Esophagus squamous epithelium (tissue), 4 donors: ENCODE data around the gene NFATC2.

Experiments
- POLR2A ChIP-seq, 4 donors: fragments of 450-650 bp; IDR thresholded peaks; one replicate each; pipeline ENCODE4 v1.6.1; 2017; ENCODE audit warnings: antibody characterized with exemption in 4 of 4, mild to moderate bottlenecking in 4 of 4, moderate library complexity in 3 of 4
- TF ChIP-seq, protein P1 (sequence below), 6 experiments: fragments of 450-650 bp in 4 of 6; fragments of 200-600 bp in 2 of 6; sonication (generic) in 2 of 6; IDR thresholded peaks; one replicate each; pipeline ENCODE4 v1.5.1; 2016 to 2019; ENCODE audit warnings: antibody characterized with exemption in 6 of 6, mild to moderate bottlenecking in 4 of 6, moderate library complexity in 4 of 6

DNA sequence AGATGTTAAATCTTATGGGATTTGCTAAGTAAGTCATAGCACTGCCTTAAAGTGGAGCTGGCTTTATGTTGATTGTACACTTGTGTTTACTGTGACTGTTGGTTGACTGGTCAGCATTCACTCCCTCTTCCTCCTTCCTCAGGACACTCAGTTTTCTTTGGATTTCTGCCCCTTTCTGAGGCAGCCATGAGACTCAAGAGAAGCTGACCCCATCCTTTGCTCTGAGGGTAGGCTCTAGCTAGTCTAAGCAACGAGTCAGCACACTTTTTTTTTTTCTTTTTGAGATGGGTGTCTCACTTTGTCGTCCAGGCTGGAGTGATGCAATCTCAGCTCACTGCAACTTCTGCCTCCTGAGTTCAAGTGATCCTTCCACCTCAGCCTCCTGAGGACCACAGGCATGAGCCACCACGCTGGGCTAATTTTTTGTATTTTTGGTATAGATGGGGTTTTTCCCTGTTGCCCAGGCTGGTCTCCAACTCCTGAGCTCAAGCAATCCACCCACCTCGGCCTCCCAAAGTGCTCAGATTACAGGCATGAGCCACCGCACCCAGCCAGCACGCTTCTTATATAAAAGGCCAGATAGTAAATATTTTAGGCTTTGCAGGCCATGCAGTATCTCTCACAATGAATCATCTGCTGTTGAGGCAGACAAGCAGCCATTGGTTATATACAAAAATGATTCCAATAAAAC, 191.4 kb downstream of the NFATC2 start:
- TF ChIP-seq, protein P1, sequence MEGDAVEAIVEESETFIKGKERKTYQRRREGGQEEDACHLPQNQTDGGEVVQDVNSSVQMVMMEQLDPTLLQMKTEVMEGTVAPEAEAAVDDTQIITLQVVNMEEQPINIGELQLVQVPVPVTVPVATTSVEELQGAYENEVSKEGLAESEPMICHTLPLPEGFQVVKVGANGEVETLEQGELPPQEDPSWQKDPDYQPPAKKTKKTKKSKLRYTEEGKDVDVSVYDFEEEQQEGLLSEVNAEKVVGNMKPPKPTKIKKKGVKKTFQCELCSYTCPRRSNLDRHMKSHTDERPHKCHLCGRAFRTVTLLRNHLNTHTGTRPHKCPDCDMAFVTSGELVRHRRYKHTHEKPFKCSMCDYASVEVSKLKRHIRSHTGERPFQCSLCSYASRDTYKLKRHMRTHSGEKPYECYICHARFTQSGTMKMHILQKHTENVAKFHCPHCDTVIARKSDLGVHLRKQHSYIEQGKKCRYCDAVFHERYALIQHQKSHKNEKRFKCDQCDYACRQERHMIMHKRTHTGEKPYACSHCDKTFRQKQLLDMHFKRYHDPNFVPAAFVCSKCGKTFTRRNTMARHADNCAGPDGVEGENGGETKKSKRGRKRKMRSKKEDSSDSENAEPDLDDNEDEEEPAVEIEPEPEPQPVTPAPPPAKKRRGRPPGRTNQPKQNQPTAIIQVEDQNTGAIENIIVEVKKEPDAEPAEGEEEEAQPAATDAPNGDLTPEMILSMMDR (IDR thresholded peaks at IDR 0.05): no peak
- TF ChIP-seq POLR2A (IDR thresholded peaks at IDR 0.05): no peak
